ENCODE data around the gene ABCC1.

Gene ABCC1

GRCh38 chr16:15967655-15968315 is 18.4 kb downstream of the ABCC1 start:
- DNase-seq = no peak

- no peak for DNase-seq
Observed at GRCh38 chr16:15970202-15970601, 20.8 kb downstream of the ABCC1 start.

GRCh38 chr16:15970743-15971439 is 21.5 kb downstream of the ABCC1 start:
- no peak for DNase-seq

- no peak for DNase-seq
Observed at GRCh38 chr16:15971440-15971815, 22.0 kb downstream of the ABCC1 start.

GRCh38 chr16:15972046-15972868 is 22.8 kb downstream of the ABCC1 start:
- no peak for DNase-seq

- DNase-seq = no peak
Observed at GRCh38 chr16:15973421-15973820, 24.0 kb downstream of the ABCC1 start.

- DNase-seq = no peak
Observed at GRCh38 chr16:15974057-15974456, 24.6 kb downstream of the ABCC1 start.

GRCh38 chr16:15975172-15975571 is 25.8 kb downstream of the ABCC1 start:
- DNase-seq = no peak

GRCh38 chr16:15976225-15976812 is 26.9 kb downstream of the ABCC1 start:
- no peak for DNase-seq

- DNase-seq = peak; percentile 26 to 64 (median 58)
Observed at GRCh38 chr16:15976929-15977637, 27.7 kb downstream of the ABCC1 start.

- no peak for DNase-seq
Observed at GRCh38 chr16:15979801-15980200, 30.4 kb downstream of the ABCC1 start.

GRCh38 chr16:15980329-15980728 is 30.9 kb downstream of the ABCC1 start:
- no peak for DNase-seq

GRCh38 chr16:15981382-15981781 is 32.0 kb downstream of the ABCC1 start:
- DNase-seq = no peak

- DNase-seq = peak in 2 of 4 experiments; percentile 24 to 52
Observed at GRCh38 chr16:15982194-15982915, 32.9 kb downstream of the ABCC1 start.

GRCh38 chr16:15983898-15984297 is 34.5 kb downstream of the ABCC1 start:
- no peak for DNase-seq

GRCh38 chr16:15985144-15985543 is 35.7 kb downstream of the ABCC1 start:
- DNase-seq = no peak

GRCh38 chr16:15986261-15986660 is 36.8 kb downstream of the ABCC1 start:
- DNase-seq = no peak

- DNase-seq = peak in 1 of 4 experiments; percentile 21
Observed at GRCh38 chr16:15988268-15989013, 39.0 kb downstream of the ABCC1 start.

- no peak for DNase-seq
Observed at GRCh38 chr16:15990902-15991301, 41.5 kb downstream of the ABCC1 start.

GRCh38 chr16:15993128-15993527 is 43.7 kb downstream of the ABCC1 start:
- DNase-seq = no peak

- DNase-seq = peak in 2 of 4 experiments; percentile 26 to 46
Observed at GRCh38 chr16:15993541-15993940, 44.1 kb downstream of the ABCC1 start.
